ENCODE results near the gene RPE.

- TF ChIP-seq POLR2A (IDR thresholded peaks at IDR 0.05) = no peak
- TF ChIP-seq, protein P1, sequence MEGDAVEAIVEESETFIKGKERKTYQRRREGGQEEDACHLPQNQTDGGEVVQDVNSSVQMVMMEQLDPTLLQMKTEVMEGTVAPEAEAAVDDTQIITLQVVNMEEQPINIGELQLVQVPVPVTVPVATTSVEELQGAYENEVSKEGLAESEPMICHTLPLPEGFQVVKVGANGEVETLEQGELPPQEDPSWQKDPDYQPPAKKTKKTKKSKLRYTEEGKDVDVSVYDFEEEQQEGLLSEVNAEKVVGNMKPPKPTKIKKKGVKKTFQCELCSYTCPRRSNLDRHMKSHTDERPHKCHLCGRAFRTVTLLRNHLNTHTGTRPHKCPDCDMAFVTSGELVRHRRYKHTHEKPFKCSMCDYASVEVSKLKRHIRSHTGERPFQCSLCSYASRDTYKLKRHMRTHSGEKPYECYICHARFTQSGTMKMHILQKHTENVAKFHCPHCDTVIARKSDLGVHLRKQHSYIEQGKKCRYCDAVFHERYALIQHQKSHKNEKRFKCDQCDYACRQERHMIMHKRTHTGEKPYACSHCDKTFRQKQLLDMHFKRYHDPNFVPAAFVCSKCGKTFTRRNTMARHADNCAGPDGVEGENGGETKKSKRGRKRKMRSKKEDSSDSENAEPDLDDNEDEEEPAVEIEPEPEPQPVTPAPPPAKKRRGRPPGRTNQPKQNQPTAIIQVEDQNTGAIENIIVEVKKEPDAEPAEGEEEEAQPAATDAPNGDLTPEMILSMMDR (IDR thresholded peaks at IDR 0.05) = no peak
Observed at GRCh38 chr2:210038078-210038477, 35.6 kb downstream of the RPE start.

All from breast epithelium (tissue), 3 donors.